Body of pancreas (tissue), 4 donors: ENCODE measurements around the gene DNAL1.

Experiments used
- CTCF ChIP-seq, 7 experiments: fragments of 450-650 bp in 4 of 7; fragments of 200-600 bp in 3 of 7; sonication (generic) in 3 of 7; IDR thresholded peaks; one replicate each; pipeline ENCODE4 v1.5.1; 2016 to 2019; ENCODE audit warnings: antibody characterized with exemption in 7 of 7
- POLR2A ChIP-seq, 3 donors: fragments of 450-650 bp; IDR thresholded peaks; one replicate each; pipeline ENCODE4 v1.6.1; 2016; ENCODE audit warnings: antibody characterized with exemption in 3 of 3, mild to moderate bottlenecking in 2 of 3

GRCh38 chr14:73627151-73627558 lies 17.6 kb upstream of the DNAL1 start:
- no peak for TF ChIP-seq CTCF (IDR thresholded peaks at IDR 0.05)
- no peak for TF ChIP-seq POLR2A (IDR thresholded peaks at IDR 0.05)
